Trophoblast cell (in vitro differentiated cells and primary cell): ENCODE measurements around the gene ADAMTS13.
"Not testable (repeated sequence)": the region's sequence is repeated elsewhere in the genome, so short reads cannot be mapped to it uniquely, and the experiment has no call there.

Experiments
- DNase-seq, 2 donors: peaks; one replicate each; pipeline ENCODE4 v3.0.0-alpha.2; 2016
- H2AFZ ChIP-seq: 2 replicates; pipeline ENCODE4 v1.6.1; 2013; ENCODE audit warnings: low read length, moderate library complexity, mild to moderate bottlenecking; ENCODE audit not compliant: insufficient read depth, poor library complexity
- H2AK5ac ChIP-seq: 2 replicates; pipeline ENCODE4 v1.6.1; 2013; ENCODE audit warnings: mild to moderate bottlenecking, low read length
- H2BK120ac ChIP-seq: 2 replicates; pipeline ENCODE4 v1.6.1; 2013; ENCODE audit warnings: low read length, mild to moderate bottlenecking, moderate library complexity; ENCODE audit not compliant: insufficient read depth, poor library complexity
- H2BK12ac ChIP-seq: 2 replicates; pipeline ENCODE4 v1.6.1; 2013; ENCODE audit warnings: mild to moderate bottlenecking, low read length, moderate library complexity
- H2BK5ac ChIP-seq: 2 replicates; pipeline ENCODE4 v1.6.1; 2013; ENCODE audit warnings: low read length, low read depth, moderate library complexity, mild to moderate bottlenecking; ENCODE audit not compliant: poor library complexity
- H3K14ac ChIP-seq: 2 replicates; pipeline ENCODE4 v1.6.1; 2013; ENCODE audit warnings: mild to moderate bottlenecking, low read length
- H3K18ac ChIP-seq: 2 replicates; pipeline ENCODE4 v1.6.1; 2013; ENCODE audit warnings: mild to moderate bottlenecking, low read length
- H3K23ac ChIP-seq: 2 replicates; pipeline ENCODE4 v1.6.1; 2013; ENCODE audit warnings: low read length
- H3K27ac ChIP-seq: 2 replicates; pipeline ENCODE4 v1.5.1; 2013; ENCODE audit warnings: low read depth, mild to moderate bottlenecking, inconsistent platforms, low read length, moderate library complexity
- H3K27me3 ChIP-seq: 2 replicates; pipeline ENCODE4 v1.6.1; 2013; ENCODE audit warnings: inconsistent platforms, mild to moderate bottlenecking, low read length, moderate library complexity; ENCODE audit not compliant: insufficient read depth
- H3K36me3 ChIP-seq, 2 experiments: 1 replicate in 1 of 2; 2 replicates in 1 of 2; pipeline ENCODE4 v1.6.1; 2013; ENCODE audit warnings: low read length in 2 of 2, mild to moderate bottlenecking in 2 of 2, moderate library complexity in 1 of 2; ENCODE audit not compliant: insufficient read depth in 2 of 2, control insufficient read depth in 1 of 2
- H3K4ac ChIP-seq: 2 replicates; pipeline ENCODE4 v1.6.1; 2013; ENCODE audit warnings: low read depth, mild to moderate bottlenecking, low read length, moderate library complexity
- H3K4me1 ChIP-seq, 2 experiments: 1 replicate in 1 of 2; 2 replicates in 1 of 2; pipeline ENCODE4 v1.6.1; 2013; ENCODE audit warnings: low read length in 2 of 2, mild to moderate bottlenecking in 2 of 2, moderate library complexity in 1 of 2; ENCODE audit not compliant: insufficient read depth in 2 of 2, control insufficient read depth in 1 of 2
- H3K4me2 ChIP-seq: 2 replicates; pipeline ENCODE4 v1.6.1; 2013; ENCODE audit warnings: inconsistent platforms, mild to moderate bottlenecking, low read length, moderate library complexity
- H3K4me3 ChIP-seq: 2 replicates; pipeline ENCODE4 v1.5.1; 2013; ENCODE audit warnings: mild to moderate bottlenecking, low read depth, low read length, inconsistent platforms
- H3K79me1 ChIP-seq: one replicate; pipeline ENCODE4 v1.6.1; 2013; ENCODE audit warnings: low read length
- H3K79me2 ChIP-seq: 2 replicates; pipeline ENCODE4 v1.6.1; 2013; ENCODE audit warnings: low read length, mild to moderate bottlenecking; ENCODE audit not compliant: control insufficient read depth, insufficient read depth, poor library complexity
- H3K9ac ChIP-seq: 2 replicates; pipeline ENCODE4 v1.6.1; 2013; ENCODE audit warnings: mild to moderate bottlenecking, low read length
- H3K9me3 ChIP-seq: 2 replicates; pipeline ENCODE4 v1.6.1; 2013; ENCODE audit warnings: low read depth, mild to moderate bottlenecking, control low read depth, inconsistent platforms, low read length; ENCODE audit not compliant: insufficient read depth
- H4K12ac ChIP-seq: 2 replicates; pipeline ENCODE4 v1.6.1; 2013; ENCODE audit warnings: low read depth, mild to moderate bottlenecking, low read length, moderate library complexity
- H4K8ac ChIP-seq: 2 replicates; pipeline ENCODE4 v1.6.1; 2013; ENCODE audit warnings: low read depth, mild to moderate bottlenecking, low read length, moderate library complexity
- H4K91ac ChIP-seq: one replicate; pipeline ENCODE4 v1.6.1; 2013; ENCODE audit warnings: low read depth, mild to moderate bottlenecking, low read length, moderate library complexity
- WGBS: extraction: QIAGEN DNeasy Blood & Tissue Kit; methylation state at CpG from one replicate; pipeline ENCODE4 v1.1.7; 2013; ENCODE audit warnings: missing lambda C conversion rate; ENCODE audit not compliant: insufficient read length, insufficient coverage; ENCODE audit errors: extremely low coverage; 5-methylcytosine and 5-hydroxymethylcytosine counted together

Gene ADAMTS13

DNA sequence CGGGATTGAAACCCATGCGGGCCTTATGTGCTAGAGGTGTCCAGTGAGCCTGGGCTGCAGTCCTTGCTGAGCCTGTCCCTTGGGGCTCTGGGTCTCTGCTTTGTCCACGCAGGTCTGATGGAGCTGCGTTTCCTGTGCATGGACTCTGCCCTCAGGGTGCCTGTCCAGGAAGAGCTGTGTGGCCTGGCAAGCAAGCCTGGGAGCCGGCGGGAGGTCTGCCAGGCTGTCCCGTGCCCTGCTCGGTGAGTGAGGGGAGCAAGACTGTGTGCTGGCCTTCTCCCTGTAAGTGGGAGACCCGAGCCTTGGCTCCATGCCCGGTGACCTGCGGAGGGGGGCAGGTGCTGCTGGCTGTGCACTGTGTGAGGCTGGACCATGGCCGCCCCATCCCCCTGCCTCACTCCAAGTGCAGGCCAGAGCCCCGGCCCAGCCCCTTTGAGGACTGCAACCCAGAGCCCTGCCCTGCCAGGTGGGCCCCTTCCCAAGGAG, 26.4 kb downstream of the ADAMTS13 start:
- no peak overlapping the region for H4K91ac ChIP-seq
- no peak overlapping the region for H3K18ac ChIP-seq
- H2AK5ac ChIP-seq = no peak overlapping the region
- H3K4me3 ChIP-seq = no peak overlapping the region
- no peaks in the 10 kb centered on the region for H3K36me3 ChIP-seq
- H3K9me3 ChIP-seq = no peaks in the 10 kb centered on the region
- no peaks in the 10 kb centered on the region for H3K27me3 ChIP-seq
- no peak overlapping the region for H3K14ac ChIP-seq
- H3K4me1 ChIP-seq = no peaks in the 10 kb centered on the region
- no peak for DNase-seq
- no peak overlapping the region for H2AFZ ChIP-seq
- H3K79me1 ChIP-seq = no peaks in the 10 kb centered on the region
- H4K12ac ChIP-seq = no peak overlapping the region
- H3K9ac ChIP-seq = no peak overlapping the region
- no peak overlapping the region for H3K27ac ChIP-seq
- H3K23ac ChIP-seq = no peak overlapping the region
- H2BK5ac ChIP-seq = no peak overlapping the region
- no peak overlapping the region for H2BK12ac ChIP-seq
- no peak overlapping the region for H3K4ac ChIP-seq
- H4K8ac ChIP-seq = no peak overlapping the region
- WGBS = no CpG with 5 or more reads among the region's 13 CpGs
- no peaks in the 10 kb centered on the region for H3K79me2 ChIP-seq
- no peak overlapping the region for H3K4me2 ChIP-seq
- no peak overlapping the region for H2BK120ac ChIP-seq

DNA sequence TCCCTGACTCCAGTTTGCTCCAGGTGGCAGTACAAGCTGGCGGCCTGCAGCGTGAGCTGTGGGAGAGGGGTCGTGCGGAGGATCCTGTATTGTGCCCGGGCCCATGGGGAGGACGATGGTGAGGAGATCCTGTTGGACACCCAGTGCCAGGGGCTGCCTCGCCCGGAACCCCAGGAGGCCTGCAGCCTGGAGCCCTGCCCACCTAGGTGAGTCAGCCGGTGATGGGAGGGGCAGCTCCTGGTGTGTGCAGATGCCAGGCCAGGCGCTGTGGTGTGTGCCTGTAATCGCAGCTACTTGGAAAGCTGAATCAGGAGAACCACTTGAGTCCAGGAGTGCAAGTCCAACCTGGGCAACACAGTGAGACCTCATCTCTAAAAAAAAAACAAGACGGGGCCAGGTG, 27.6 kb downstream of the ADAMTS13 start:
- no CpG with 5 or more reads among the region's 12 CpGs for WGBS
- Histone ChIP-seq H3K9me3 (no peaks in the 10 kb centered on the region), H2BK120ac (no peak overlapping the region), H3K4me2 (no peak overlapping the region), H3K4me3 (peak overlapping the region; percentile 18), H3K27ac (no peak overlapping the region), H3K14ac (no peak overlapping the region), H3K27me3 (no peaks in the 10 kb centered on the region), H3K9ac (no peak overlapping the region), H4K8ac (no peak overlapping the region), H2BK5ac (no peak overlapping the region), H3K4me1 (no peaks in the 10 kb centered on the region), H3K23ac (no peak overlapping the region), H3K79me1 (no peaks in the 10 kb centered on the region), H3K36me3 (no peaks in the 10 kb centered on the region), H3K18ac (no peak overlapping the region), H2AFZ (no peak overlapping the region), H3K79me2 (no peaks in the 10 kb centered on the region), H3K4ac (no peak overlapping the region), H4K12ac (no peak overlapping the region), H2BK12ac (no peak overlapping the region), H2AK5ac (no peak overlapping the region), H4K91ac (no peak overlapping the region)
- no peak for DNase-seq

GRCh38 chr9:133451865-133452264, 29.7 kb downstream of the ADAMTS13 start:
- not testable (repeated sequence) for H3K4me1 ChIP-seq, H2AK5ac ChIP-seq, H3K79me2 ChIP-seq, H3K4me3 ChIP-seq, H3K27ac ChIP-seq, H3K4ac ChIP-seq, H4K12ac ChIP-seq, H3K4me2 ChIP-seq, H4K91ac ChIP-seq, H3K23ac ChIP-seq, H3K9me3 ChIP-seq, H4K8ac ChIP-seq, DNase-seq, H2BK12ac ChIP-seq, H3K18ac ChIP-seq, H2AFZ ChIP-seq, H3K36me3 ChIP-seq, H2BK120ac ChIP-seq, H3K9ac ChIP-seq, H2BK5ac ChIP-seq, H3K14ac ChIP-seq, H3K27me3 ChIP-seq, H3K79me1 ChIP-seq
- WGBS = no CpG with 5 or more reads among the region's 5 CpGs

GRCh38 chr9:133452562-133452961, 30.4 kb downstream of the ADAMTS13 start:
- WGBS = no CpG with 5 or more reads among the region's 7 CpGs
- no peak overlapping the region for H2BK12ac ChIP-seq
- no peaks in the 10 kb centered on the region for H3K4me1 ChIP-seq

More at GRCh38 chr9:133452562-133452961, 30.4 kb downstream of the ADAMTS13 start:
- Histone ChIP-seq H3K9me3 (no peaks in the 10 kb centered on the region), H3K4ac (no peak overlapping the region), H3K18ac (no peak overlapping the region), H3K27me3 (no peaks in the 10 kb centered on the region), H4K8ac (no peak overlapping the region), H3K23ac (no peak overlapping the region), H3K79me2 (no peaks in the 10 kb centered on the region), H3K4me3 (no peak overlapping the region), H2AK5ac (no peak overlapping the region), H3K9ac (no peak overlapping the region), H3K14ac (no peak overlapping the region), H3K4me2 (no peak overlapping the region), H4K91ac (no peak overlapping the region), H2AFZ (no peak overlapping the region), H3K36me3 (no peaks in the 10 kb centered on the region), H2BK120ac (no peak overlapping the region), H3K27ac (no peak overlapping the region), H4K12ac (no peak overlapping the region), H3K79me1 (no peaks in the 10 kb centered on the region), H2BK5ac (no peak overlapping the region)
- no peak for DNase-seq
